Measurements from ENCODE around the gene CCDC178.
A peak's percentile ranks its signal among the peaks of the same experiment; 100 is the strongest.
"Not testable (repeated sequence)": the region's sequence is repeated elsewhere in the genome, so short reads cannot be mapped to it uniquely, and the experiment has no call there.

The CCDC178 gene

GRCh38 chr18:32975501-32975900 is 465.0 kb downstream of the CCDC178 start:
- no peak for DNase-seq

DNA sequence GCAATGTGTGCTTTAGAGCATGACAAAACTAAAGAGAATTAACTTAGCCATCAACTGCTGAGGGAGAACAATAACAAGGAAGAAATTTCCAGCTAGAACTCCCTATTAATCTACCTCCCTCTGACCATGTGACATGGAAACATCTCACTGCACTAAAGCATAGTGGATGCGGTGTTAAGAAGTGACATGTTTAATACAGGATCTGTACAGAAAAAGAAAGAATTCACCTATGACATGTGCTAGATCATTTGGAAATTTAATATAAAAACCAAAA is 465.4 kb downstream of the CCDC178 start:
- no peak for DNase-seq

DNA sequence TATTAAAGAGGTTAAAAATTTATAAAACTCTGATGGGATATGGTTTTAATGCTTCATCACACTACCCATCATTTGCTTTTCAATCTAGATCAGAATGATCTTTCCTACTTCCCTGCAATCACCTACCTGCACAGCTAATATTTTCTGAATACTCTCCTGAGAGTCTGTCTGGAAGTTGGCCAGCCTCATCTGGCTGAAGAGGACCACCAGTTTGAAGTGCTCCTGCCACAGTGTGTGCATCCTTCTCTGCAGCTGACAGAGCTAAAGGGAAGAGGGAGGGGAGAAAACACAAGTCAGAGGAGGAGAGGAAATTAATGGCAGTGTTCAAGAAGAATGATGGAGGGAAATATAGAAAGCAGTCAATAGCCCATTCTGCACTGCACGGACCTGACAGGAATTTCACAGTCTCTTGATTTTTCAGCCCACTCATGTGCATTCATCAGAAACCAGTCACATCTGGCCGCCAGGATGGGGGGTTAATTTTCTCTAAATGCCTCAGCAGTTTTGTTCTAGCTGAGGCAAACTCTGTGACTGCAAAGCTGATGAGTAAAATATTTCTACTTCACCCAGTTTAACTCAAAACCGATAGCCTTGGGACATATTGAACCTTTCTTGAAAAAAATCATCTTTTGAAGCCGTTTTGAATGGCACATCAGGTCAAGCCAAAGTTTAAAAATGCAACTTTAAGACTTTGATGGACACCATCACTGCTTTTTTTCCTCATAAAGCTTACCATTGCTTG is 465.9 kb downstream of the CCDC178 start:
- DNase-seq = peak; percentile 91

DNA sequence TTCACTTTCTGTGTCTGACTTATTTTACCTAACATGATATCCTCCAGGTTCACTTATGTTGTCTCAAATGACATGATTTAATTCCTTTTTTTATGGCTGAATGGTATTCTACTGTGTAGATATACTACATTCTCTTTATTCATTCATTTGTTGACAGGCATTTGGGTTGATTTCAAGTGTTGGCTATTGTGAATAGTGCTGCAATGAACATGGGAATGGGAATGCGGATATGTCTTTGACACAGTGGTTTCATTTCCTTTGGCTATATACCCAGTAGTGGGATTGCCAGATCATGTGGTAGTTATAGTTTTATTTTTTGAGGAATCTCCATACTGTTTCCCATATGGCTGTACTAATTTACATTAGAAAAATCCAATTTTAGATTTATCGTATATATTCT is 472.3 kb downstream of the CCDC178 start:
- DNase-seq = no peak

GRCh38 chr18:32966141-32966540 is 474.4 kb downstream of the CCDC178 start:
- DNase-seq = no peak

DNA sequence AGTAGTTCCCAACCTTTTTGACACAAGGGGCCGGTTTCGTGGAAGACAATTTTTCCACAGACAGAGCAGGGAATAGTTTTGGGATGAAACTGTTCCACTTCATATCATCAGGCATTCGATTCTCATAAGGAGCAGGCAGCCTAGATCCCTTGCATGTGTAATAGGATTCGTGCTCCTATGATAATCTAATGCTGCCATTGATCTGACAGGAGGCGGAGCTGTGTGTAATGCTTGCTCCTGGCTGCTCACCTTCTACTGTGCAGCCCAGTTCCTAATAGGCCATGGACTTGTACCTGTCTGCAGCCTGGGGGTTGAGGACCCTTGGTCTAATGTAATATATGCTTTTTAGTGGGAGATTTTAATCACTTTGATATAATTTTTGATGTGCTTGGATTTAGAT is 479.0 kb downstream of the CCDC178 start:
- DNase-seq = no peak

- DNase-seq = no peak
Observed at GRCh38 chr18:32958746-32959145, 481.8 kb downstream of the CCDC178 start.

DNA sequence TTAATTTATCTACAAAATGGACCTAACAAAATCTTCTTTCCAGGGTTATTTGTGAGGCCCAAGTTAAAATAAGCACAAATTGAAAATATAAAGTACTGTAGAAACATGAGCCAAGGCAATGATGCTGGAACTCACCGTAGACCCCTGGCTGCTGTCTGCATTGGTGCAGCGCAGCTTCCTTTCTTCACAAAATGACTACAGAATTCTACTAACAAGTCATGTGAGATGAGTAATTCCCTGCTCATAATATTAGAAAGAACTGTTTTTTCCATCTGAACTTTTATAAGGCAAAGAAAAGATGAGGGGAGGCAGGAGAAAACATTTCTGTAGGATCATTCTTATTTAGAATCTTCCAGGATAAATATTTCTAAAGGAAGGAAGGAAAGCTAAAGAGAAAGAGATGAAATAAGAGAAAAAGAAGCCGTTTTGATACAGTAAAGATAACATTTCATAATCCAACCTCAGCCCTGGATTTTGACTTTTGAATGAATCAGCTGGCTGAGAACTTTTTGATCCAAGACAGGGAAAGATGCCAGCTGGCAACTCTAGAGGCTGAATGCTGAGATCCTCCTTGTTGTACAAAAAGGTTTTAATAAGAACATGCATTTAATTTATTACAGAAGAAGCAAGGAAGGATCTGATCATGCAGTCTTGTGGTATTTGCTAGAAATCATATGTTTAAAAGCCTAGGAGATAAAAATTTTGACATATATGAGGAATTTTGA is 483.8 kb downstream of the CCDC178 start:
- no peak for DNase-seq

DNA sequence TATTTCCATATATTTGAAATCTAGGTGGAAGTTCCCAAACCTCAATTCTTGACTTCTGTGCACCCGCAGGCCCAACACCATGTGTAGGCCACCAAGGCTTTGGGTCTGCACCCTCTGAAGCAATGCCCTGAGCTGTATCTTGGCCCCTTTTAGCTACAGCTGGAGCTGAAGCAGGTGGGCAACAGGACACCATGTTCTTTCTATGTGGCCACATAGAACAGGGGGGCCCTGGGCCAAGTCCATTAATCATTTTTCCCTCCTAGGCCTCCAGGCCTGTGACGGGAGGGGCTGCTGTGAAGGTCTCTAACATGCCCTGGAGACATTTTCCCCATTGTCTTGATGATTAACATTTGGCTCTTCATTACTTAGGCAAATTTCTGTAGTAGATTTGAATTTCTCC is 488.2 kb downstream of the CCDC178 start:
- DNase-seq = not testable (repeated sequence)

DNA sequence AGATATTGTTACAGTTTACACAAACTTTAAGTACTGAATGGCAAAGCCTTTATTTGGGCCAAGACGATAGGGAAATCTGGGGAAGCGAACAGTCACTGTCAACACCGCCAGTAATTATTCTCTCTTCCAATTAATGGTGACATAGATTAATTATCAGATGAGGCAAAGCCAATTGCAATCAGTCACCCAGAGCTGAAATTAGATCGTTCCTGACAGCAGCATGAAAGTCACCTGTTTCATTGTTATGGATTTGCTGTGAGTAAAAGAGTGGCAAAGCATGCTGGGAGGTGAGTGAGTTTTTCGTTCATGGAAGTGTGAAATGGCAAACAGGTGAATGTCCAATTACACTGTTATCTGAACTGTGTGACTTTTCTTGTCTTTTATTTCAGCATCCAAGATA is 502.9 kb downstream of the CCDC178 start:
- no peak for DNase-seq

DNA sequence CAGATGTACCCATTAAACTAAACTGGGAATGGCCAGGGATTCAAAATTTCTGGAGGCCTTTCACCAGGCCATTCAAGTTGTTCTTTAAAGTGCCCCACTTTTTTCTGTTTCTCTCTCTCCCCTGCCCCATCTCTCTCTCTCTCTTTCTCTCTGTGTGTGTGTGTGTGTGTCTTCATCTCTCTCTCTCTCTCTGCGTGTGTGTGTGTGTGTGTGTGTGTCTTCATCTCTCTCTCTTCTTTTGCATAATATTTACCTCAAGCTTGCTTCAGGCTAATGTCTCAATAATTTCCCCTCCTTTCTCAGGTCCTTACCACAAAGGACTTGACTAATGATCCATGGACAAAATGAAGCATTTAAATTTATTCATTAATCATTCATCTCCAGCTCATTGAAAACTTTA is 503.5 kb downstream of the CCDC178 start:
- no peak for DNase-seq

DNA sequence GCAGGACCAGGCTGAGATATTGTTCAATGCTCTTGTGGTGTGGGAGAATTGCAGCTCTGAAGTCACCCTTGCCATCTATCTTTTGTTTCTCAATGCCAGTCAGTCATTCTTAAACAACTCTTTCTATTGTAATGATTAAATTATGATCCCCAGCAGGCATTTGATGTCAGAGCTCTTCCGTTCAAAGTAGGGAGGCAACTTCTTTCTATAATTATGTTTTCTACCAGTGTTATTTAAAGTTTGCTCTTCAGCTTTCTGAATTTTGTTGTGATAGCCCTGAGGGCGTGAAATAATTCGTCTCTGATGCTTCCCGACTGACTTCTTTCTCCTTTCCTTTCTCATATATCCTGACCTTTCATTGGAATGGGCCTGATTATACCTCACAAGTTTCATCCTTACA is 506.3 kb downstream of the CCDC178 start:
- no peak for DNase-seq

DNA sequence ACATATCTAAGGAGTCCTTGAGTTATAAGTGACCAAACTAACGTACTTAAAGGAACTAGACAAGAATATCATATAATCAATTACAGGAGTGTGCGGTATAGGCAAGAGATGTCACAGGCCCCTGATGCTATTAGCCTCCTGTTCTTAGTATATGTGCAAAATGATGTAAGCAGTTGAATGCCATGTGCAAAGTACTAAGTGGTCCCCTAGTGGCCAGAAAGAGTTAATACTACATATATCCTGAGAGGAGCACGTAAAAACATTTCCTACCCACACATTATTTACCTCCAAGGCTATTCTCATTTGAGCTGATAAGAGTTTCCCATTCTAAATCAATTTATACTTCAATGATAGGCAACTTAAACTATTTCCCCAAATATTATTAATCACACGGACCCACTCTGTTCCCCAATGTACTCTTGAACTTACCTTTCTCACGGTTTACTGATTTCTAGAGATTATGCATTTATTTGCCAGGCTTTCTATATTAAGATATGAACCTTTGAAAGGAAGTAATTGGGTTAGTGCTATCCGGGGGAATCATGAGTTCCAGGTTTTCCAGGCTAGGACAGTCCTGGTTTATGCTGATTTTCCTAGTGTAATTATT is 509.7 kb downstream of the CCDC178 start:
- peak; percentile 69 for DNase-seq

DNA sequence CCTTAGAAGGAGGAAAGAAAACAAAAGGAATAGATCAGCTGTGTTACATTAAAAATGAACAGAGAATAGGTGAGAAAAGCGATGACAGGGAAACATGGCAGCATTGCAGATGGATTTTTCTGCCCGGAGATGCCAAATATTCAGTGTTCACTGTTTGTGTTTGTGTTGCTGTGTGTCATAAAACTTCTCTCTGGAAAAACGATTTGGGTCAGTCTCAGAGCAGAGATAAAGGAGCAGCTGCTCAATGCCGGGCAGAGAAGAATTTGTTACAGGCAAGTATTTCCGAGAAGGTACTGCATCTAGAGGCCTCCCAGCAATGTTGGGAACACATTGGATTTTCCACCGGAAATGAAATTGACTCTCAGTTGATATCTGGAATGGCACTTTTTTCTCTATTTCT is 511.3 kb downstream of the CCDC178 start:
- no peak for DNase-seq

DNA sequence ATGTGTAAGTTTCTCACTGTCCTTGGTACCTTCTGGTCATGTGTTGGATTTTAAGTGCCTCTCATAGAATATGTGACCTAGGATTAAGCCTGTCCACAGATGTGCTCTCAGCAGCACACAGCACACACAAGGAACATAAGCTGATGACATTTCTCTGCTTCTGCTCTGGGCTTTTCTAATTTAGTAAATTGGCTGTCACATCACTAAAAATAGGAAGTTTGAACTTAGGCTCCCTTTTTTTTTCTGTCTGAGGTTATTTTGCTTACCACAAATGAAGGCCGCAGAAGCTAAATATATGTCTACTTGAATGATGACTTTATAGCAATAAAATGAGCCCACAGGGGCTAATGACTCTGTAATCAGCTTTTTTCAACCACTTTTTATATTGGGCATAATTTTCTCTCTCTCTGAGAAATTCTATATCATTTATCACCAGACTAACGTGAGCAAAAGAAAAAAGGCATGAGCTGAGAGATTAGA is 517.5 kb downstream of the CCDC178 start:
- no peak for DNase-seq

GRCh38 chr18:32920796-32921787 is 519.4 kb downstream of the CCDC178 start:
- no peak for DNase-seq

GRCh38 chr18:32919799-32920198 is 520.7 kb downstream of the CCDC178 start:
- peak; percentile 80 for DNase-seq

DNA sequence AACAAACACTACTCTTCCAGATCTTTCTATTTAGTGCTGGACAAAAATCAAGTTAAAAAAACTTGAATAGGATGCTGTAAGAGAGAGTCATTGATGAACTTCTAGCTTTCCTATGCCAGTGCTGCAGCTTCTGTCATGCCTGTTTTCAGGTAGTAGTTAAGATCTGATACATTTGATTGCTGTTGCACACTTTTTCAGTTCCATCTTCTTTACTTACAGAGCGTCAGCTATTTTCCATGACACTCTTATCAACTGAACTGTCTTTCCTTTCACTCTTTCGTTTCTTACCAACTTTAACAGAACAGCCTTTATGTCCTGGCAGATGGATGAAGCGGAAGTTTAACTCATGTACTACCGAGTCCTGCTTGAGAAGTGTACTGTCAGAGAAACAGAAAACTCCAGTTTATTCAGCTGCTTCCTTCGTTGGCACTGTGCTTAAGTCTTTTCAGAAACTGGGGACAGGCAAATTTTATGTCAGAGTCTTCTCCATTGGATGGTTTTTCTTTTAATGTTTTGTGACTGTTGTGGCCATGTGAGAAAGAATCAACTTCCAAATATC is 521.8 kb downstream of the CCDC178 start:
- DNase-seq = no peak

- DNase-seq = no peak
Observed at GRCh38 chr18:32915516-32915915, 525.0 kb downstream of the CCDC178 start.

GRCh38 chr18:32911660-32912284 is 528.7 kb downstream of the CCDC178 start:
- DNase-seq = no peak

DNA sequence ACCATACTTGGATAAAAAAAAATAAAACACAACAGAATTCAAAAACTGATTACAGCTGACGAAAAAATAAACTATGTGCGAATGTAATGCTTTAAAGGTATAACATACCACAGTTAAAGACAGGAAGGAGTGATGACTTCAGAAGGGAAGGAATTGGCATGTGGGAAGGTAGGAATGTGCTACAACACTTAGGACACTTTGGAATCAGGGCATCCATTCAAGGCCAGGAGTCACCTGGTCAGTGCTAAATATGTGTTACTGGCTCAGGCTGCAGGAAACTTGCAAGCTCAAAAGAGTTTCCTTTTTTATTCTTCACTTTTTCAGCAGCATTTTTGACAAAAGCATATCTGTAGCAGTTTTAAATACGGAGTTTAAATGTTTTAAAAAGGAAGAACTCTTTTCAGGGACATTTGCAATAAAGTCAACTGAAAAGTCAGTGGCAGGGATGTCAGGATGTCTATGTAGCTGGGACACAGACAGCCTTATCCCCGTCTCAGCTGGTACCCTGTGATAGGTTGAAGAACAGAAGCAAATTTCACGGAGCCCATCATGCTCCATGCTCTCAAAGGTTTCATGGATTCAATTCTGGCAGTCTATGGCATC is 529.7 kb downstream of the CCDC178 start:
- DNase-seq = no peak
